Mucosa of rectum (tissue), 2 donors: ENCODE data around the gene IQCK.

Experiments used
- H3K27ac ChIP-seq, 2 donors: one replicate each; pipeline ENCODE4 v1.7.0; 2013; ENCODE audit warnings: inconsistent platforms in 2 of 2, low read depth in 2 of 2, low read length in 2 of 2
- H3K27me3 ChIP-seq, 2 donors: one replicate each; pipeline ENCODE4 v1.7.0; 2013; ENCODE audit warnings: low read length in 2 of 2; ENCODE audit not compliant: control insufficient read depth in 2 of 2, insufficient read depth in 2 of 2
- H3K36me3 ChIP-seq, 2 donors: one replicate each; pipeline ENCODE4 v1.7.0; 2013; ENCODE audit warnings: low read length in 2 of 2; ENCODE audit not compliant: control insufficient read depth in 2 of 2, insufficient read depth in 2 of 2
- H3K4me1 ChIP-seq, 2 donors: one replicate each; pipeline ENCODE4 v1.7.0; 2013; ENCODE audit warnings: low read length in 2 of 2, mild to moderate bottlenecking in 1 of 2; ENCODE audit not compliant: control insufficient read depth in 2 of 2, insufficient read depth in 2 of 2
- H3K4me3 ChIP-seq, 2 donors: one replicate each; pipeline ENCODE4 v1.7.0; 2013; ENCODE audit warnings: low read length in 2 of 2
- H3K9ac ChIP-seq, 2 donors: one replicate each; pipeline ENCODE4 v1.7.0; 2013; ENCODE audit warnings: low read length in 2 of 2, low read depth in 1 of 2, mild to moderate bottlenecking in 1 of 2
- H3K9me3 ChIP-seq, 2 donors: one replicate each; pipeline ENCODE4 v1.7.0; 2013; ENCODE audit warnings: low read length in 2 of 2; ENCODE audit not compliant: control insufficient read depth in 2 of 2
- donor health status: healthy.
- donor health status: Normal muscosa, but diverticular disease.

IQCK gene

GRCh38 chr16:19831678-19832077 lies 113.6 kb downstream of the IQCK start:
- Histone ChIP-seq H3K36me3 (peaks cover 0 to 6% of the 10 kb centered on the region in 2 donors), H3K27me3 (no peaks in the 10 kb centered on the region), H3K4me1 (no peaks in the 10 kb centered on the region), H3K27ac (no peak overlapping the region), H3K9ac (no peak overlapping the region), H3K4me3 (no peak overlapping the region), H3K9me3 (no peaks in the 10 kb centered on the region)

- no peaks in the 10 kb centered on the region for H3K9me3 ChIP-seq
- H3K27ac ChIP-seq, result no peak overlapping the region
- no peaks in the 10 kb centered on the region for H3K36me3 ChIP-seq
- no peak overlapping the region for H3K9ac ChIP-seq
- no peak overlapping the region for H3K4me3 ChIP-seq
- no peaks in the 10 kb centered on the region for H3K4me1 ChIP-seq
- H3K27me3 ChIP-seq, result no peaks in the 10 kb centered on the region
Observed at GRCh38 chr16:19833176-19833575, 115.1 kb downstream of the IQCK start.

GRCh38 chr16:19833581-19833980 lies 115.5 kb downstream of the IQCK start:
- Histone ChIP-seq H3K36me3 (no peaks in the 10 kb centered on the region), H3K9me3 (no peaks in the 10 kb centered on the region), H3K4me1 (no peaks in the 10 kb centered on the region), H3K4me3 (no peak overlapping the region), H3K9ac (no peak overlapping the region), H3K27ac (no peak overlapping the region), H3K27me3 (no peaks in the 10 kb centered on the region)

- H3K4me1 ChIP-seq, result no peaks in the 10 kb centered on the region
Observed at GRCh38 chr16:19835196-19835595, 117.1 kb downstream of the IQCK start.

GRCh38 chr16:19835968-19836421 lies 117.9 kb downstream of the IQCK start:
- H3K36me3 ChIP-seq, result no peaks in the 10 kb centered on the region
- H3K4me3 ChIP-seq, result no peak overlapping the region
- no peaks in the 10 kb centered on the region for H3K4me1 ChIP-seq
- no peak overlapping the region for H3K9ac ChIP-seq
- H3K9me3 ChIP-seq, result no peaks in the 10 kb centered on the region
- H3K27ac ChIP-seq, result no peak overlapping the region
- no peaks in the 10 kb centered on the region for H3K27me3 ChIP-seq

More at GRCh38 chr16:19835196-19835595, 117.1 kb downstream of the IQCK start:
- H3K27me3 ChIP-seq, result no peaks in the 10 kb centered on the region
- no peak overlapping the region for H3K4me3 ChIP-seq
- no peak overlapping the region for H3K9ac ChIP-seq
- no peak overlapping the region for H3K27ac ChIP-seq
- no peaks in the 10 kb centered on the region for H3K9me3 ChIP-seq
- no peaks in the 10 kb centered on the region for H3K36me3 ChIP-seq

GRCh38 chr16:19837331-19837980 lies 119.4 kb downstream of the IQCK start:
- no peak overlapping the region for H3K9ac ChIP-seq
- H3K27me3 ChIP-seq, result no peaks in the 10 kb centered on the region
- H3K36me3 ChIP-seq, result no peaks in the 10 kb centered on the region

GRCh38 chr16:19837984-19838707 lies 120.1 kb downstream of the IQCK start:
- Histone ChIP-seq H3K27me3 (no peaks in the 10 kb centered on the region), H3K4me3 (no peak overlapping the region), H3K4me1 (no peaks in the 10 kb centered on the region), H3K9ac (no peak overlapping the region), H3K9me3 (no peaks in the 10 kb centered on the region), H3K36me3 (no peaks in the 10 kb centered on the region), H3K27ac (no peak overlapping the region)

More at GRCh38 chr16:19837331-19837980, 119.4 kb downstream of the IQCK start:
- Histone ChIP-seq H3K27ac (no peak overlapping the region), H3K9me3 (no peaks in the 10 kb centered on the region), H3K4me3 (no peak overlapping the region), H3K4me1 (no peaks in the 10 kb centered on the region)

- no peaks in the 10 kb centered on the region for H3K4me1 ChIP-seq
- H3K9ac ChIP-seq, result no peak overlapping the region
- no peaks in the 10 kb centered on the region for H3K9me3 ChIP-seq
- no peaks in the 10 kb centered on the region for H3K36me3 ChIP-seq
- H3K27me3 ChIP-seq, result no peaks in the 10 kb centered on the region
- H3K27ac ChIP-seq, result no peak overlapping the region
- no peak overlapping the region for H3K4me3 ChIP-seq
Observed at GRCh38 chr16:19840524-19841110, 122.5 kb downstream of the IQCK start.

GRCh38 chr16:19841184-19841583 lies 123.1 kb downstream of the IQCK start:
- Histone ChIP-seq H3K36me3 (no peaks in the 10 kb centered on the region), H3K27ac (no peak overlapping the region), H3K9me3 (no peaks in the 10 kb centered on the region), H3K27me3 (no peaks in the 10 kb centered on the region), H3K4me1 (no peaks in the 10 kb centered on the region), H3K9ac (no peak overlapping the region), H3K4me3 (no peak overlapping the region)

GRCh38 chr16:19842426-19843157 lies 124.5 kb downstream of the IQCK start:
- Histone ChIP-seq H3K9me3 (no peaks in the 10 kb centered on the region), H3K4me3 (no peak overlapping the region), H3K4me1 (no peaks in the 10 kb centered on the region), H3K27ac (no peak overlapping the region), H3K27me3 (no peaks in the 10 kb centered on the region), H3K36me3 (no peaks in the 10 kb centered on the region), H3K9ac (no peak overlapping the region)
